ENCODE results near the gene BAG3. TPM values are rescaled to one million over a fixed set of nuclear protein-coding genes. Genes with fewer than 3 reads are reported as not detected.

BAG3 gene
- polyA plus RNA-seq, 3 donors: 23.7 to 28.1 (median 27.5) TPM

- peak; percentile 55 to 68 (median 62) for DNase-seq (ENCODE audit: low read depth in 3 of 3, low spot score in 2 of 3)
Measured at GRCh38 chr10:119724593-119725516, 73.7 kb downstream of the BAG3 start.

DNA sequence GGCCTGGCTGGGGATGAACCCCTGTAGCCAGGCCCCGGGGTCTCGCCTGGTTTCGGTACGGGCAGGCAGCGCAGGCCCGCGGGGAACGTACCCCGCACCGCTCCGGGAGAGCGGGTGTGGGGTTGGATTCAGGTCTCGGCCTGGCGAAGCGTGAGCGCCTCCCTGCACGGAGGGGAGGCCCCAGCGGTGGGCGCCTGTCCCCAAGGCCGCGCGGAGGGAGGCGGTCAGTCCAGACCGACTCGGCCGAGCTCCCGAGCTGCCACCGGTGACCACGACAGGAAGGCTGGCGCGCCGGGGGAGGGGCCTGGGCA lies 74.3 kb downstream of the BAG3 start:
- DNase-seq (ENCODE audit: low read depth in 3 of 3, low spot score in 2 of 3): no peak

DNA sequence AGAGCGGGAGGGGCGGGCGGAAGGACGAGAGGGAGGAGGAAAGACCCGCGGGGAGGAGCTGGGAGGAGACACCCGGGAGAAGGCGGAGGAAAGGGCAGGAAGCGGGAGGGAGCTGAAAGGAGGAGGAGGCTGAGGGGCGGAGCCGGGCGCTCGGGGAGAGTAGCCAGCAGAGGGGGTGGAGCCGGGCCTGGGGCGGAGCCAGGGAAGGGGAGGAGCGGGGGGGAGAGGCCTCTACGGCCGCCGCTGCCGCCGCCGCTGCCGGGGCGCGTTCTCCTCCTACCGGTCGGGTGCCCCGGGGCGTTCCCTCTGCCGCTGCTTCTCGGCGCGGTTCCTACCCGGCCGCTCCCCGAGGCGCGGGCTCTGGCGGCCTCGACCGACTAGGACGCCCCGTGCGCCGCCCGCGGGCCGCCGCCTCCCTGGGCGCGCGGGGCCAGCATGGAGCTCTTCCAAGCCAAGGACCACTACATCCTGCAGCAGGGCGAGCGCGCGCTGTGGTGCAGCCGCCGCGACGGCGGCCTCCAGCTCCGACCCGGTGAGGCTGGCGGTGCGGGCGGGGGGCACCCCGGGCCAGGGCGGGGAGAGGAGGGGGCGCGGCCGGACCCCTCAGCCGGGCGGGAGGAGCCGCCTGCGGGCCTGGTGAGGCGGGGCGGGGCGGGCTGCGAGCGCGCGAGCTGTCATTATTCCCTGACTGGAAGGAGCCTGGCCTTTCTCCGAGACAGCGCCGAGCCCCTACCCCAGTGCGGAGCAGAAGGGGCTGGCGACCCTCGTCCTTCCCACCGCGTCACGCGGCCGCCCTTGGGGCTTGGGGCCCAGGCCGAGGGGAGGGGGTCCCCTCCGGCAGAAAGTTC lies 74.9 kb downstream of the BAG3 start, which contains the start of gene INPP5F:
Gene INPP5F, plus strand, starts transcription at position 223 of the 848 bp plus-strand sequence. Its CDS starts 213 bp downstream, at position 436.
- peak; percentile 89 to 97 (median 96) for DNase-seq (ENCODE audit: low read depth in 3 of 3, low spot score in 2 of 3)

DNA sequence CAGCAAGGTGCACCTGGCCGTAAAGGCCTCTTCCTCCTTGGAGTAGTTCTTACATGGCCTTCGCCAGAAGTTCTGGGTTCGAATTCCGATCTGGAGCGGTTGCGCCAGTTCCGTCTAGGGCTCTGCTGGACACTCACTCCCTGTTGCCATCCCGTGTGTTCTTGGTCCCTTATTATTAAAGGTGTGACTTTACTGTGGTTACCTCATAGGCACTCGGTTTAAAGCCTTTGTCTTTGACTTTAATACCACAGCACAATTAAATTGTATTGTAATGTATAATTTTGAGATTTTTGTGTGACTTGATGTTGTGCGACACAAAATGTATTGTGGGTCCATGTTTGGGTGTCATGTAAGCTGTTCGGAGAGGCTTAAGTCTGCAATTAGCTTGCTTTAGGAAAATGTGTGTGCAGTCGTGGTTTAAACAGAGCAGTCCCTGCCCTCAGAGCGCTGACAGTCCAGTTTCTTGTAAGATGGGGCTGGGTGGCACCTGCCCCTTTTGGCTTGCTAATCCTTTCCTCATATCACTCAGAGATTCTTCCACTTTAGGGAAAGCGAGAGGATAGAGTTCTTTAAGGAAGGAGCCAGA lies 75.6 kb downstream of the BAG3 start:
- no peak for DNase-seq (ENCODE audit: low read depth in 3 of 3, low spot score in 2 of 3)

Other genes with a start within 250 kb of the BAG3 start
- 10 to 100 TPM; 31.4 to 36.3 (median 35.9) TPM for gene RGS10, start 108.7 kb upstream of the BAG3 start, polyA plus RNA-seq (ENCODE audit: insufficient read length in 3 of 3)
- 100 to 1,000 TPM; 139 to 160 (median 148) TPM for gene TIAL1, start 54.4 kb upstream of the BAG3 start, polyA plus RNA-seq (ENCODE audit: insufficient read length in 3 of 3)
- 10 to 100 TPM; 50.6 to 62.5 (median 58.1) TPM for gene INPP5F, start 74.7 kb downstream of the BAG3 start, polyA plus RNA-seq (ENCODE audit: insufficient read length in 3 of 3)
- gene MCMBP, start 221.5 kb downstream of the BAG3 start, polyA plus RNA-seq (ENCODE audit: insufficient read length in 3 of 3): 10 to 100 TPM; 66.7 to 69.4 (median 69.1) TPM
- gene SEC23IP, start 241.3 kb downstream of the BAG3 start, polyA plus RNA-seq (ENCODE audit: insufficient read length in 3 of 3): 10 to 100 TPM; 68.2 to 76.6 (median 75.8) TPM